Mucosa of stomach (tissue), 1 donor: ENCODE data around the gene THSD7B.

Experiments used
- H3K27me3 ChIP-seq: one replicate; pipeline ENCODE4 v1.7.0; 2013; ENCODE audit warnings: mild to moderate bottlenecking, low read length; ENCODE audit not compliant: control insufficient read depth, insufficient read depth
- H3K36me3 ChIP-seq: one replicate; pipeline ENCODE4 v1.7.0; 2013; ENCODE audit warnings: low read length; ENCODE audit not compliant: control insufficient read depth, insufficient read depth
- H3K4me1 ChIP-seq: one replicate; pipeline ENCODE4 v1.7.0; 2013; ENCODE audit warnings: mild to moderate bottlenecking, low read length; ENCODE audit not compliant: control insufficient read depth, insufficient read depth
- H3K4me3 ChIP-seq: one replicate; pipeline ENCODE4 v1.7.0; 2013; ENCODE audit warnings: low read length
- H3K9ac ChIP-seq: one replicate; pipeline ENCODE4 v1.7.0; 2013; ENCODE audit warnings: mild to moderate bottlenecking, low read length, moderate library complexity
- H3K9me3 ChIP-seq: one replicate; pipeline ENCODE4 v1.7.0; 2013; ENCODE audit warnings: mild to moderate bottlenecking, low read length, moderate library complexity; ENCODE audit not compliant: control insufficient read depth
- donor health status: Pancreatic carcinoma.

Gene THSD7B

GRCh38 chr2:137192366-137193310 lies 427.3 kb downstream of the THSD7B start:
- Histone ChIP-seq H3K9ac (no peak overlapping the region), H3K27me3 (no peaks in the 10 kb centered on the region), H3K36me3 (no peaks in the 10 kb centered on the region), H3K4me3 (no peak overlapping the region), H3K4me1 (no peaks in the 10 kb centered on the region), H3K9me3 (no peaks in the 10 kb centered on the region)

- no peaks in the 10 kb centered on the region for H3K27me3 ChIP-seq
- H3K36me3 ChIP-seq = no peaks in the 10 kb centered on the region
- no peak overlapping the region for H3K4me3 ChIP-seq
- no peaks in the 10 kb centered on the region for H3K4me1 ChIP-seq
- H3K9ac ChIP-seq = no peak overlapping the region
- no peaks in the 10 kb centered on the region for H3K9me3 ChIP-seq
Measured at GRCh38 chr2:137193401-137193800, 428.1 kb downstream of the THSD7B start.

- Histone ChIP-seq H3K4me1 (no peaks in the 10 kb centered on the region), H3K4me3 (no peak overlapping the region), H3K27me3 (no peaks in the 10 kb centered on the region), H3K9ac (no peak overlapping the region), H3K9me3 (no peaks in the 10 kb centered on the region), H3K36me3 (no peaks in the 10 kb centered on the region)
Measured at GRCh38 chr2:137194111-137194510, 428.8 kb downstream of the THSD7B start.

GRCh38 chr2:137199751-137200150 lies 434.4 kb downstream of the THSD7B start:
- Histone ChIP-seq H3K27me3 (no peaks in the 10 kb centered on the region), H3K9ac (no peak overlapping the region), H3K4me3 (no peak overlapping the region), H3K9me3 (no peaks in the 10 kb centered on the region), H3K36me3 (no peaks in the 10 kb centered on the region), H3K4me1 (no peaks in the 10 kb centered on the region)

- Histone ChIP-seq H3K27me3 (no peaks in the 10 kb centered on the region), H3K9ac (no peak overlapping the region), H3K4me3 (no peak overlapping the region), H3K4me1 (no peaks in the 10 kb centered on the region), H3K36me3 (no peaks in the 10 kb centered on the region), H3K9me3 (no peaks in the 10 kb centered on the region)
Measured at GRCh38 chr2:137202318-137202717, 437.0 kb downstream of the THSD7B start.

- no peaks in the 10 kb centered on the region for H3K4me1 ChIP-seq
- H3K9ac ChIP-seq = no peak overlapping the region
- H3K27me3 ChIP-seq = no peaks in the 10 kb centered on the region
- no peaks in the 10 kb centered on the region for H3K36me3 ChIP-seq
- no peak overlapping the region for H3K4me3 ChIP-seq
- H3K9me3 ChIP-seq = no peaks in the 10 kb centered on the region
Measured at GRCh38 chr2:137205324-137205723, 440.0 kb downstream of the THSD7B start.

- Histone ChIP-seq H3K4me3 (no peak overlapping the region), H3K9ac (no peak overlapping the region), H3K36me3 (no peaks in the 10 kb centered on the region), H3K9me3 (no peaks in the 10 kb centered on the region), H3K27me3 (no peaks in the 10 kb centered on the region), H3K4me1 (no peaks in the 10 kb centered on the region)
Measured at GRCh38 chr2:137206069-137206468, 440.7 kb downstream of the THSD7B start.

- no peaks in the 10 kb centered on the region for H3K36me3 ChIP-seq
- H3K27me3 ChIP-seq = no peaks in the 10 kb centered on the region
Measured at GRCh38 chr2:137207030-137207429, 441.7 kb downstream of the THSD7B start.

GRCh38 chr2:137208431-137208891 lies 443.1 kb downstream of the THSD7B start:
- Histone ChIP-seq H3K9me3 (no peaks in the 10 kb centered on the region), H3K4me1 (no peaks in the 10 kb centered on the region), H3K27me3 (no peaks in the 10 kb centered on the region), H3K36me3 (no peaks in the 10 kb centered on the region), H3K9ac (no peak overlapping the region), H3K4me3 (no peak overlapping the region)

More at GRCh38 chr2:137207030-137207429, 441.7 kb downstream of the THSD7B start:
- Histone ChIP-seq H3K4me3 (no peak overlapping the region), H3K4me1 (no peaks in the 10 kb centered on the region), H3K9me3 (no peaks in the 10 kb centered on the region), H3K9ac (no peak overlapping the region)

- H3K4me1 ChIP-seq = no peaks in the 10 kb centered on the region
- no peaks in the 10 kb centered on the region for H3K36me3 ChIP-seq
- no peak overlapping the region for H3K4me3 ChIP-seq
- H3K9ac ChIP-seq = no peak overlapping the region
- H3K27me3 ChIP-seq = no peaks in the 10 kb centered on the region
- no peaks in the 10 kb centered on the region for H3K9me3 ChIP-seq
Measured at GRCh38 chr2:137210039-137210438, 444.7 kb downstream of the THSD7B start.

GRCh38 chr2:137211761-137212160 lies 446.4 kb downstream of the THSD7B start:
- Histone ChIP-seq H3K4me3 (no peak overlapping the region), H3K9me3 (no peaks in the 10 kb centered on the region), H3K4me1 (no peaks in the 10 kb centered on the region)

GRCh38 chr2:137220438-137220993 lies 455.2 kb downstream of the THSD7B start:
- H3K4me1 ChIP-seq = no peaks in the 10 kb centered on the region
- H3K9ac ChIP-seq = no peak overlapping the region

More at GRCh38 chr2:137211761-137212160, 446.4 kb downstream of the THSD7B start:
- no peaks in the 10 kb centered on the region for H3K27me3 ChIP-seq
- H3K9ac ChIP-seq = no peak overlapping the region
- no peaks in the 10 kb centered on the region for H3K36me3 ChIP-seq

More at GRCh38 chr2:137220438-137220993, 455.2 kb downstream of the THSD7B start:
- Histone ChIP-seq H3K4me3 (no peak overlapping the region), H3K36me3 (no peaks in the 10 kb centered on the region), H3K9me3 (no peaks in the 10 kb centered on the region), H3K27me3 (no peaks in the 10 kb centered on the region)
